HCT116 (cell line): ENCODE measurements around the gene SDK2. TPM values are rescaled to one million over a fixed set of nuclear protein-coding genes. Genes with fewer than 3 reads are reported as not detected.
A peak's percentile ranks its signal among the peaks of the same experiment; 100 is the strongest.

Experiments used
- ATAC-seq: fragments of 200-7000 bp; cut with Tn5 transposase; 2 replicates; pipeline ENCODE4 v1.9.1; 2020; ENCODE audit warnings: mild to moderate bottlenecking, moderate library complexity
- BruUV-seq: library from RNA; stranded (reverse); fragments of 400-500 nt; replicated peaks from 2 replicates; lab custom pipeline; 2021; lab: Mats Ljungman, UMichigan
- CTCF ChIA-PET: fragments of 300-600 bp; sonication (Branson Sonifier 250); formaldehyde crosslinking; loops from one replicate; lab custom pipeline; 2021; ENCODE audit warnings: antibody characterized with exemption; lab: Charles Lee
- POLR2A ChIA-PET: fragments of 300-600, 350-600 bp; sonication (Branson Sonifier 250); formaldehyde crosslinking; loops from one replicate; lab custom pipeline; 2021; ENCODE audit warnings: antibody characterized with exemption; lab: Charles Lee
- RAD21 ChIA-PET, 2 experiments: fragments of 300-600 bp; sonication (Branson Sonifier 250); formaldehyde crosslinking; loops; one replicate each; lab custom pipeline; 2023; ENCODE audit warnings: low total read pairs in 2 of 2; ENCODE audit not compliant: uncharacterized antibody in 2 of 2, unreplicated experiment in 2 of 2, low non-redundant PET in 1 of 2; lab: Charles Lee
- DNase-seq: peaks from one replicate; pipeline ENCODE4 v3.0.0-alpha.2; 2010; ENCODE audit warnings: low read depth, low spot score
- H2AFZ ChIP-seq: fragments of 200-600 bp; shearing (Covaris generic), sonication (generic); 2 replicates; pipeline ENCODE4 v1.6.1; 2017; ENCODE audit warnings: low read depth, mixed run types, mixed read lengths, antibody characterized with exemption, low read length; ENCODE audit not compliant: poor library complexity, severe bottlenecking
- H3K27ac ChIP-seq: 2 replicates; pipeline ENCODE4 v1.5.1; 2012; ENCODE audit warnings: low read depth, low read length
- H3K27me3 ChIP-seq: fragments of 200-600 bp; sonication (generic); 2 replicates; pipeline ENCODE4 v1.6.1; 2016; ENCODE audit warnings: mixed run types, low read length, mixed read lengths; ENCODE audit not compliant: insufficient read depth
- H3K36me3 ChIP-seq, 2 experiments: fragments of 200-500 bp in 1 of 2; fragments of 200-600 bp in 1 of 2; sonication (Bioruptor generic) in 1 of 2; sonication (generic) in 1 of 2; 2 replicates each; pipeline versions ENCODE4 v1.5.1 to v1.6.1; 2014 to 2016; ENCODE audit warnings: low read length in 2 of 2, inconsistent platforms in 1 of 2, mixed read lengths in 1 of 2, mixed run types in 1 of 2; ENCODE audit not compliant: insufficient read depth in 2 of 2, control insufficient read depth in 1 of 2
- H3K4me1 ChIP-seq, 2 experiments: fragments of 200-600 bp in 1 of 2; sonication (generic) in 1 of 2; 2 replicates each; pipeline versions ENCODE4 v1.5.1 to v1.6.1; 2012 to 2017; ENCODE audit warnings: low read length in 2 of 2, inconsistent platforms in 1 of 2, mild to moderate bottlenecking in 1 of 2, mixed read lengths in 1 of 2, mixed run types in 1 of 2, moderate library complexity in 1 of 2; ENCODE audit not compliant: insufficient read depth in 2 of 2, control insufficient read depth in 1 of 2
- H3K4me2 ChIP-seq: fragments of 200-600 bp; sonication (generic); 2 replicates; pipeline ENCODE4 v1.6.1; 2017; ENCODE audit warnings: mixed run types, low read length, mixed read lengths
- H3K4me3 ChIP-seq, 2 experiments: fragments of 200-600 bp in 1 of 2; sonication (generic) in 1 of 2; replicated peaks in 1 of 2; 2 replicates each; pipeline ENCODE4 v1.5.1; 2011 to 2016; ENCODE audit warnings: low read length in 2 of 2, control low read depth in 1 of 2, low read depth in 1 of 2, mild to moderate bottlenecking in 1 of 2, mixed read lengths in 1 of 2, mixed run types in 1 of 2
- H3K79me2 ChIP-seq: fragments of 200-600 bp; sonication (generic); 2 replicates; pipeline ENCODE4 v1.6.1; 2017; ENCODE audit warnings: mild to moderate bottlenecking, mixed run types, low read length, moderate library complexity, mixed read lengths; ENCODE audit not compliant: insufficient read depth
- H3K9ac ChIP-seq: fragments of 200-600 bp; sonication (generic); 2 replicates; pipeline ENCODE4 v1.6.1; 2016; ENCODE audit warnings: low read length, mixed read lengths
- H3K9me2 ChIP-seq: fragments of 200-600 bp; sonication (generic), shearing (Covaris generic); 2 replicates; pipeline ENCODE4 v1.6.1; 2017; ENCODE audit warnings: mixed run types, mild to moderate bottlenecking, moderate library complexity; ENCODE audit not compliant: insufficient read depth
- H3K9me3 ChIP-seq, 2 experiments: fragments of 200-500 bp in 1 of 2; fragments of 200-600 bp in 1 of 2; sonication (Bioruptor generic) in 1 of 2; sonication (generic) in 1 of 2; 2 replicates each; pipeline ENCODE4 v1.6.1; 2014 to 2017; ENCODE audit warnings: low read length in 2 of 2, mixed read lengths in 2 of 2, inconsistent platforms in 1 of 2, low read depth in 1 of 2, mild to moderate bottlenecking in 1 of 2, mixed run types in 1 of 2, moderate library complexity in 1 of 2; ENCODE audit not compliant: control insufficient read depth in 1 of 2, insufficient read depth in 1 of 2
- H4K20me1 ChIP-seq: fragments of 200-600 bp; sonication (generic), shearing (Covaris generic); 2 replicates; pipeline ENCODE4 v1.6.1; 2017; ENCODE audit warnings: mixed run types, mild to moderate bottlenecking, moderate library complexity; ENCODE audit not compliant: insufficient read depth
- CBX3 ChIP-seq: IDR thresholded peaks from 2 replicates; pipeline ENCODE4 v1.6.1; 2012; ENCODE audit warnings: low read depth
- CEBPB ChIP-seq: IDR thresholded peaks from 2 replicates; pipeline ENCODE4 v1.6.1; 2012; ENCODE audit warnings: low read depth
- ELF1 ChIP-seq: IDR thresholded peaks from 2 replicates; pipeline ENCODE4 v1.6.1; 2012; ENCODE audit warnings: low read depth, borderline replicate concordance
- EZH2 ChIP-seq: fragments of 200-600 bp; sonication (generic); IDR thresholded peaks from 2 replicates; pipeline ENCODE4 v1.6.1; 2017; ENCODE audit warnings: antibody characterized with exemption, mixed run types
- EZH2phosphoT487 ChIP-seq: fragments of 200-600 bp; IDR thresholded peaks from 2 replicates; pipeline ENCODE4 v1.6.1; 2018; ENCODE audit warnings: antibody characterized with exemption, borderline replicate concordance
- FOSL1 ChIP-seq: IDR thresholded peaks from 2 replicates; pipeline ENCODE4 v1.6.1; 2012; ENCODE audit warnings: low read depth
- JUND ChIP-seq: IDR thresholded peaks from 2 replicates; pipeline ENCODE4 v1.6.1; 2012
- POLR2AphosphoS5 ChIP-seq: IDR thresholded peaks from 2 replicates; pipeline ENCODE4 v1.6.1; 2011; ENCODE audit warnings: mild to moderate bottlenecking, low read depth, low read length, moderate library complexity
- REST ChIP-seq: IDR thresholded peaks from 2 replicates; pipeline ENCODE4 v1.6.1; 2012; ENCODE audit warnings: low read depth
- SIN3A ChIP-seq: IDR thresholded peaks from 2 replicates; pipeline ENCODE4 v1.6.1; 2012; ENCODE audit warnings: low read depth
- SRF ChIP-seq: IDR thresholded peaks from 2 replicates; pipeline ENCODE4 v1.6.1; 2012; ENCODE audit warnings: low read depth
- YY1 ChIP-seq: IDR thresholded peaks from 2 replicates; pipeline ENCODE4 v1.6.1; 2011; ENCODE audit warnings: low read length, low read depth, moderate library complexity, mild to moderate bottlenecking; ENCODE audit not compliant: insufficient replicate concordance; ENCODE audit errors: extremely low read depth
- ZBTB33 ChIP-seq: IDR thresholded peaks from 2 replicates; pipeline ENCODE4 v1.6.1; 2011; ENCODE audit warnings: mild to moderate bottlenecking, low read length, moderate library complexity; ENCODE audit not compliant: insufficient replicate concordance; ENCODE audit errors: extremely low read depth
- ZFX ChIP-seq: fragments of 450-650 bp; IDR thresholded peaks from 2 replicates; pipeline ENCODE4 v1.6.1; 2017
- ZNF274 ChIP-seq: fragments of 200-500 bp; sonication (Bioruptor generic); IDR thresholded peaks from 2 replicates; pipeline ENCODE4 v1.6.1; 2014; ENCODE audit warnings: mild to moderate bottlenecking, low read depth, low read length, inconsistent platforms
- intact Hi-C: fragments of 100-400 bp; cut with micrococcal nuclease; formaldehyde crosslinking; loops from 2 replicates; pipeline ENCODE4 v1.10.0; 2022
- total RNA-seq: library from RNA; stranded (reverse); gene quantifications from one replicate; pipeline ENCODE4 v1.2.1, GENCODE V29; 2021; ENCODE audit not compliant: unreplicated experiment

SDK2 gene
- total RNA-seq, 1 experiment from 2014 or later = 0.10 TPM

GRCh38 chr17:73325527-73325842 is 318.8 kb downstream of the SDK2 start:
- ATAC-seq = peak; percentile 25; the same call in 1 of the 2 replicates
- POLR2A ChIA-PET = no interaction called here

GRCh38 chr17:73324711-73325526 is 319.3 kb downstream of the SDK2 start:
- ATAC-seq (no peak), DNase-seq (no peak)
- Histone ChIP-seq H2AFZ (no peak overlapping the region), H3K4me1 (no peaks in the 10 kb centered on the region), H3K79me2 (no peaks in the 10 kb centered on the region), H3K4me2 (no peak overlapping the region), H3K27ac (no peak overlapping the region), H3K27me3 (no peaks in the 10 kb centered on the region), H4K20me1 (no peaks in the 10 kb centered on the region), H3K36me3 (no peaks in the 10 kb centered on the region), H3K4me3 (no peak overlapping the region), H3K9me2 (no peaks in the 10 kb centered on the region), H3K9ac (no peak overlapping the region), H3K9me3 (no peaks in the 10 kb centered on the region)
- TF ChIP-seq YY1 (no peak), SRF (no peak), ZBTB33 (no peak), REST (no peak), ZFX (no peak), ELF1 (no peak), EZH2phosphoT487 (no peak), ZNF274 (no peak), SIN3A (no peak), POLR2AphosphoS5 (no peak)
- POLR2A ChIA-PET = no interaction called here
- BruUV-seq = no TSS peak
- intact Hi-C loops = no loop called here
- RAD21 ChIA-PET = no interaction called here
- CTCF ChIA-PET = no interaction called here

More at GRCh38 chr17:73325527-73325842, 318.8 kb downstream of the SDK2 start:
- TF ChIP-seq FOSL1 = no peak
- no peak for TF ChIP-seq SRF
- no peak for TF ChIP-seq JUND
- TF ChIP-seq CEBPB = no peak
- no peak for TF ChIP-seq EZH2
- TF ChIP-seq ELF1 = no peak
- no peak for TF ChIP-seq CBX3
- TF ChIP-seq EZH2phosphoT487 = no peak
- no peaks in the 10 kb centered on the region for H3K27me3 ChIP-seq
- H3K9ac ChIP-seq = no peak overlapping the region
- intact Hi-C loops = no loop called here
- H3K4me3 ChIP-seq = no peak overlapping the region
- no peaks in the 10 kb centered on the region for H3K9me3 ChIP-seq
- H3K36me3 ChIP-seq = no peaks in the 10 kb centered on the region
- BruUV-seq = no TSS peak
- H3K79me2 ChIP-seq = no peaks in the 10 kb centered on the region
- H3K4me2 ChIP-seq = no peak overlapping the region
- H3K9me2 ChIP-seq = no peaks in the 10 kb centered on the region
- H4K20me1 ChIP-seq = no peaks in the 10 kb centered on the region
- H3K4me1 ChIP-seq = no peaks in the 10 kb centered on the region
- CTCF ChIA-PET = interaction anchor here (0.7 kb wide), 1 partner anchor 22 kb away, joined by 3 read pairs; no protein-coding TSS in a partner anchor
- H2AFZ ChIP-seq = no peak overlapping the region
- H3K27ac ChIP-seq = no peak overlapping the region
- RAD21 ChIA-PET = no interaction called here
- DNase-seq = no peak
